IMR-90 (cell line): ENCODE results near the gene CHD6. TPM values are rescaled to one million over a fixed set of nuclear protein-coding genes. Genes with fewer than 3 reads are reported as not detected.

Source experiments
- ATAC-seq: fragments of 200-7000 bp; cut with Tn5 transposase; 2 replicates; pipeline ENCODE4 v1.9.1; 2020; ENCODE audit warnings: low read depth, mild to moderate bottlenecking, moderate library complexity
- BruUV-seq: library from RNA; stranded (reverse); fragments of 400-500 nt; replicated peaks from 2 replicates; lab custom pipeline; 2021; lab: Mats Ljungman, UMichigan
- CTCF ChIA-PET: fragments of 300-600 bp; formaldehyde crosslinking; extraction: SDS; loops from one replicate; lab custom pipeline; 2021; ENCODE audit warnings: antibody characterized with exemption; lab: Yijun Ruan, JAX
- POLR2A ChIA-PET: fragments of 300-600 bp; sonication (Branson Sonifier 250); formaldehyde crosslinking; loops from one replicate; lab custom pipeline; 2022; ENCODE audit warnings: antibody characterized with exemption; ENCODE audit not compliant: unreplicated experiment; lab: Charles Lee
- DNase-seq: peaks from one replicate; pipeline ENCODE4 v3.0.0; 2013
- H2AFZ ChIP-seq: replicated peaks from 2 replicates; pipeline ENCODE3; 2013; ENCODE audit warnings: low read length, mild to moderate bottlenecking; ENCODE audit not compliant: poor library complexity
- H2AK5ac ChIP-seq: 2 replicates; pipeline ENCODE4 v1.6.1; 2013; ENCODE audit warnings: low read depth, low read length, inconsistent platforms
- H2AK9ac ChIP-seq: replicated peaks from 2 replicates; pipeline ENCODE3; 2013; ENCODE audit warnings: mild to moderate bottlenecking, low read depth, low read length, moderate library complexity; ENCODE audit not compliant: poor library complexity
- H2BK120ac ChIP-seq: 2 replicates; pipeline ENCODE4 v1.6.1; 2013; ENCODE audit warnings: low read depth, low read length, inconsistent platforms
- H2BK15ac ChIP-seq: 3 replicates; pipeline ENCODE4 v1.6.1; 2013; ENCODE audit warnings: low read depth, low read length, inconsistent platforms
- H2BK20ac ChIP-seq: 2 replicates; pipeline ENCODE4 v1.6.1; 2013; ENCODE audit warnings: low read depth, mild to moderate bottlenecking, inconsistent platforms, low read length, moderate library complexity
- H2BK5ac ChIP-seq: 2 replicates; pipeline ENCODE4 v1.6.1; 2013; ENCODE audit warnings: mild to moderate bottlenecking, low read depth, low read length, inconsistent platforms; ENCODE audit not compliant: poor library complexity, severe bottlenecking
- H3K14ac ChIP-seq: replicated peaks from 2 replicates; pipeline ENCODE4 v1.6.1; 2013; ENCODE audit warnings: low read depth, low read length, inconsistent platforms
- H3K18ac ChIP-seq: 2 replicates; pipeline ENCODE4 v1.6.1; 2013; ENCODE audit warnings: low read depth, low read length, control low read depth
- H3K23ac ChIP-seq: 2 replicates; pipeline ENCODE4 v1.6.1; 2013; ENCODE audit warnings: low read depth, low read length, inconsistent platforms
- H3K27ac ChIP-seq: 2 replicates; pipeline ENCODE4 v1.5.1; 2013; ENCODE audit warnings: mild to moderate bottlenecking, control low read depth, low read length; ENCODE audit not compliant: insufficient read depth
- H3K27me3 ChIP-seq: 2 replicates; pipeline ENCODE4 v1.6.1; 2013; ENCODE audit warnings: low read length; ENCODE audit not compliant: control insufficient read depth, insufficient read depth
- H3K36me3 ChIP-seq: 2 replicates; pipeline ENCODE4 v1.6.1; 2013; ENCODE audit warnings: low read length, mixed read lengths; ENCODE audit not compliant: control insufficient read depth, insufficient read depth
- H3K4ac ChIP-seq: 2 replicates; pipeline ENCODE4 v1.6.1; 2013; ENCODE audit warnings: low read depth, low read length, inconsistent platforms
- H3K4me1 ChIP-seq: 2 replicates; pipeline ENCODE4 v1.6.1; 2013; ENCODE audit warnings: low read length, mixed read lengths; ENCODE audit not compliant: control insufficient read depth, insufficient read depth
- H3K4me2 ChIP-seq: 2 replicates; pipeline ENCODE4 v1.6.1; 2013; ENCODE audit warnings: low read depth, mild to moderate bottlenecking, control low read depth, low read length, moderate library complexity
- H3K4me3 ChIP-seq: 2 replicates; pipeline ENCODE4 v1.5.1; 2013; ENCODE audit warnings: low read depth, mild to moderate bottlenecking, control low read depth, low read length, moderate library complexity; ENCODE audit not compliant: insufficient read depth
- H3K56ac ChIP-seq: 2 replicates; pipeline ENCODE4 v1.6.1; 2013; ENCODE audit warnings: low read length, inconsistent platforms; ENCODE audit not compliant: insufficient read depth; ENCODE audit errors: extremely low read depth
- H3K79me1 ChIP-seq, 2 experiments: 2 replicates each; pipeline ENCODE4 v1.6.1; 2013; ENCODE audit warnings: low read length in 2 of 2, inconsistent platforms in 1 of 2, low read depth in 1 of 2
- H3K9ac ChIP-seq: 2 replicates; pipeline ENCODE4 v1.6.1; 2013; ENCODE audit warnings: low read depth, low read length, control low read depth
- H3K9me1 ChIP-seq: 2 replicates; pipeline ENCODE4 v1.6.1; 2013; ENCODE audit warnings: low read length, inconsistent platforms; ENCODE audit not compliant: insufficient read depth
- H3K9me3 ChIP-seq: 2 replicates; pipeline ENCODE4 v1.6.1; 2013; ENCODE audit warnings: low read length; ENCODE audit not compliant: control insufficient read depth, insufficient read depth
- H4K20me1 ChIP-seq: 2 replicates; pipeline ENCODE4 v1.6.1; 2013; ENCODE audit warnings: low read length, inconsistent platforms; ENCODE audit not compliant: insufficient read depth
- H4K5ac ChIP-seq: 2 replicates; pipeline ENCODE4 v1.6.1; 2013; ENCODE audit warnings: mild to moderate bottlenecking, low read depth, low read length, control low read depth
- H4K8ac ChIP-seq, 2 experiments: 2 replicates each; pipeline ENCODE4 v1.6.1; 2013; ENCODE audit warnings: low read depth in 2 of 2, low read length in 2 of 2, control low read depth in 1 of 2, inconsistent platforms in 1 of 2
- H4K91ac ChIP-seq: 2 replicates; pipeline ENCODE4 v1.6.1; 2013; ENCODE audit warnings: low read depth, low read length, inconsistent platforms; ENCODE audit not compliant: insufficient read depth
- BHLHE40 ChIP-seq: fragments of 150-350 bp; IDR thresholded peaks from 2 replicates; pipeline ENCODE4 v1.6.1; 2016; ENCODE audit warnings: mild to moderate bottlenecking, low read depth, low read length
- CEBPB ChIP-seq: IDR thresholded peaks from 2 replicates; pipeline ENCODE4 v1.6.1; 2012; ENCODE audit warnings: low read depth, low read length, improper control_type of control experiment
- CHD1 ChIP-seq: IDR thresholded peaks from 2 replicates; pipeline ENCODE4 v1.6.1; 2012; ENCODE audit warnings: low read depth, low read length, improper control_type of control experiment
- FOS ChIP-seq: fragments of 150-350 bp; IDR thresholded peaks from 2 replicates; pipeline ENCODE4 v1.6.1; 2016; ENCODE audit warnings: low read depth, low read length
- MAFK ChIP-seq: IDR thresholded peaks from 2 replicates; pipeline ENCODE4 v1.6.1; 2012; ENCODE audit warnings: low read depth, low read length, improper control_type of control experiment
- MAZ ChIP-seq: IDR thresholded peaks from 2 replicates; pipeline ENCODE4 v1.6.1; 2012; ENCODE audit warnings: low read depth, mild to moderate bottlenecking, low read length, improper control_type of control experiment, moderate library complexity, borderline replicate concordance
- MXI1 ChIP-seq: IDR thresholded peaks from 2 replicates; pipeline ENCODE4 v1.6.1; 2012; ENCODE audit warnings: low read depth, mild to moderate bottlenecking, low read length, moderate library complexity, borderline replicate concordance
- NFE2L2 ChIP-seq: fragments of 150-350 bp; IDR thresholded peaks from 2 replicates; pipeline ENCODE4 v1.6.1; 2016; ENCODE audit warnings: low read depth, mild to moderate bottlenecking, low read length
- POLR2A ChIP-seq: IDR thresholded peaks from 2 replicates; pipeline ENCODE4 v1.6.1; 2012; ENCODE audit warnings: mild to moderate bottlenecking, low read depth, low read length
- RAD21 ChIP-seq: IDR thresholded peaks from 2 replicates; pipeline ENCODE4 v1.6.1; 2012; ENCODE audit warnings: low read length, improper control_type of control experiment
- RCOR1 ChIP-seq: IDR thresholded peaks from 2 replicates; pipeline ENCODE4 v1.6.1; 2012; ENCODE audit warnings: mild to moderate bottlenecking, low read length, improper control_type of control experiment; ENCODE audit not compliant: insufficient replicate concordance
- RFX5 ChIP-seq: IDR thresholded peaks from 2 replicates; pipeline ENCODE4 v1.8.0; 2012; ENCODE audit warnings: low read depth, mild to moderate bottlenecking, low read length, moderate library complexity
- SMC3 ChIP-seq: fragments of 150-350 bp; IDR thresholded peaks from 2 replicates; pipeline ENCODE4 v1.6.1; 2016; ENCODE audit warnings: low read depth, mild to moderate bottlenecking, antibody characterized with exemption, low read length, moderate library complexity
- WGBS, 2 experiments: methylation state at CpG; one replicate each; pipeline versions ENCODE4 v1.1.5 to v1.1.7; 2013; ENCODE audit warnings: missing lambda C conversion rate in 2 of 2; ENCODE audit not compliant: insufficient read length in 1 of 2; ENCODE audit errors: extremely low coverage in 2 of 2; 5-methylcytosine and 5-hydroxymethylcytosine counted together
- dilution Hi-C: fragments of 300-500 bp; cut with HindIII; formaldehyde crosslinking; loops from one replicate; pipeline ENCODE4 v1.14.3; 2018; ENCODE audit warnings: low sequenced_read_pairs; ENCODE audit not compliant: unreplicated experiment
- in situ Hi-C: fragments of 300-500 bp; cut with MboI; formaldehyde crosslinking; loops from 3 replicates; pipeline ENCODE4 v1.14.3; 2019; ENCODE audit warnings: low sequenced_read_pairs, inconsistent platforms, mixed read lengths
- intact Hi-C: fragments of 100-400 bp; cut with micrococcal nuclease; formaldehyde crosslinking; loops from 2 replicates; pipeline ENCODE4 v1.10.0; 2022
- polyA plus RNA-seq, 3 experiments: library from polyadenylated mRNA; depleted of rRNA; stranded (reverse); fragments of >200 nt; gene quantifications; 2 replicates each; pipeline ENCODE4 v1.2.3, GENCODE V29; 2012; ENCODE audit warnings: low replicate concordance in 1 of 3
- total RNA-seq: library from RNA; depleted of rRNA; stranded (reverse); fragments of >200 nt; gene quantifications from 2 replicates; pipeline ENCODE4 v1.2.3, GENCODE V29; 2012
- TF ChIP-seq, protein P1 (sequence below): conservative IDR thresholded peaks from 2 replicates; pipeline ENCODE4 v1.5.1; 2012; ENCODE audit warnings: mild to moderate bottlenecking, low read depth, low read length, improper control_type of control experiment
- TF ChIP-seq, protein P2 (sequence below): fragments of 150-350 bp; IDR thresholded peaks from 2 replicates; pipeline ENCODE4 v1.6.1; 2017; ENCODE audit warnings: mild to moderate bottlenecking, antibody characterized with exemption, low read length, low read depth
- TF ChIP-seq, protein P3 (sequence below): fragments of 150-350 bp; IDR thresholded peaks from 2 replicates; pipeline ENCODE4 v1.6.1; 2016; ENCODE audit warnings: low read depth, mild to moderate bottlenecking, low read length, moderate library complexity, borderline replicate concordance

The CHD6 gene
- total and polyA plus RNA-seq, 2 of the 4 experiments (the other 2 are of a cell fraction): 8.8 to 26.7 TPM

DNA sequence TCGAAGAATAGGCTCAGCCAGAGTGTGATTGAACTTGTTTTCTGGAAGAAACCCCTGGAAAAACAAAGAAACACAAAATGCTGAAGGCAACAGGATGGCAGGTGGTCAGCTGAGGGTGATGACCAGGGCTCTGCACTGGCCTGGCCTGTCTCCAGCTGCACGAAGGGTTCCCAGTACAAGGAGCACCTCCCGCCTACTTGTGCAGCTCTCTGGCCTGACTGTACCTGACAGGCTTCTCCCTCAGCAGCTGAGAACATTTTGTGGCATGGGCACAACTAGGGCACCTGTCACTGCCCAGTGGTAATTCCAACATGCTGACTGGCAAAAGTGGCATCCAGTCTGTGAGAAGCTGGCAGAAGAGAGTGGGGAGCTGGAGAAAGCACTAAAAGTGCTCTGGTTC lies 212.7 kb downstream of the CHD6 start:
- Histone ChIP-seq H3K14ac (no peak overlapping the region), H3K9me1 (peaks cover 3% of the 10 kb centered on the region; the same call in 1 of the 2 replicates), H4K91ac (no peak overlapping the region), H3K18ac (no peak overlapping the region), H2BK120ac (no peak overlapping the region), H2AK5ac (no peak overlapping the region), H3K36me3 (peaks cover 47% of the 10 kb centered on the region), H3K79me1 (no peaks in the 10 kb centered on the region; a peak in 1 of 4 replicates), H4K20me1 (no peaks in the 10 kb centered on the region; the same call in 1 of the 2 replicates), H3K4me3 (no peak overlapping the region), H3K23ac (no peak overlapping the region), H3K9me3 (no peaks in the 10 kb centered on the region), H2BK15ac (no peak overlapping the region), H3K27ac (no peak overlapping the region), H3K9ac (no peak overlapping the region), H3K4me1 (no peaks in the 10 kb centered on the region), H4K5ac (no peak overlapping the region), H3K56ac (no peak overlapping the region), H3K4me2 (no peak overlapping the region), H2BK5ac (no peak overlapping the region), H4K8ac (no peak overlapping the region), H2AFZ (no peak overlapping the region), H2AK9ac (no peak overlapping the region), H3K27me3 (no peaks in the 10 kb centered on the region), H3K4ac (no peak overlapping the region), H2BK20ac (no peak overlapping the region)
- TF ChIP-seq SMC3 (no peak), MAFK (no peak), NFE2L2 (no peak), RFX5 (no peak), CHD1 (no peak), CEBPB (no peak), POLR2A (no peak), MAZ (no peak), MXI1 (no peak), FOS (no peak), RCOR1 (no peak), RAD21 (no peak), BHLHE40 (no peak)
- TF ChIP-seq, protein P1, sequence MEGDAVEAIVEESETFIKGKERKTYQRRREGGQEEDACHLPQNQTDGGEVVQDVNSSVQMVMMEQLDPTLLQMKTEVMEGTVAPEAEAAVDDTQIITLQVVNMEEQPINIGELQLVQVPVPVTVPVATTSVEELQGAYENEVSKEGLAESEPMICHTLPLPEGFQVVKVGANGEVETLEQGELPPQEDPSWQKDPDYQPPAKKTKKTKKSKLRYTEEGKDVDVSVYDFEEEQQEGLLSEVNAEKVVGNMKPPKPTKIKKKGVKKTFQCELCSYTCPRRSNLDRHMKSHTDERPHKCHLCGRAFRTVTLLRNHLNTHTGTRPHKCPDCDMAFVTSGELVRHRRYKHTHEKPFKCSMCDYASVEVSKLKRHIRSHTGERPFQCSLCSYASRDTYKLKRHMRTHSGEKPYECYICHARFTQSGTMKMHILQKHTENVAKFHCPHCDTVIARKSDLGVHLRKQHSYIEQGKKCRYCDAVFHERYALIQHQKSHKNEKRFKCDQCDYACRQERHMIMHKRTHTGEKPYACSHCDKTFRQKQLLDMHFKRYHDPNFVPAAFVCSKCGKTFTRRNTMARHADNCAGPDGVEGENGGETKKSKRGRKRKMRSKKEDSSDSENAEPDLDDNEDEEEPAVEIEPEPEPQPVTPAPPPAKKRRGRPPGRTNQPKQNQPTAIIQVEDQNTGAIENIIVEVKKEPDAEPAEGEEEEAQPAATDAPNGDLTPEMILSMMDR: no peak
- TF ChIP-seq, protein P2, sequence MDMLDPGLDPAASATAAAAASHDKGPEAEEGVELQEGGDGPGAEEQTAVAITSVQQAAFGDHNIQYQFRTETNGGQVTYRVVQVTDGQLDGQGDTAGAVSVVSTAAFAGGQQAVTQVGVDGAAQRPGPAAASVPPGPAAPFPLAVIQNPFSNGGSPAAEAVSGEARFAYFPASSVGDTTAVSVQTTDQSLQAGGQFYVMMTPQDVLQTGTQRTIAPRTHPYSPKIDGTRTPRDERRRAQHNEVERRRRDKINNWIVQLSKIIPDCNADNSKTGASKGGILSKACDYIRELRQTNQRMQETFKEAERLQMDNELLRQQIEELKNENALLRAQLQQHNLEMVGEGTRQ: no peak
- TF ChIP-seq, protein P3, sequence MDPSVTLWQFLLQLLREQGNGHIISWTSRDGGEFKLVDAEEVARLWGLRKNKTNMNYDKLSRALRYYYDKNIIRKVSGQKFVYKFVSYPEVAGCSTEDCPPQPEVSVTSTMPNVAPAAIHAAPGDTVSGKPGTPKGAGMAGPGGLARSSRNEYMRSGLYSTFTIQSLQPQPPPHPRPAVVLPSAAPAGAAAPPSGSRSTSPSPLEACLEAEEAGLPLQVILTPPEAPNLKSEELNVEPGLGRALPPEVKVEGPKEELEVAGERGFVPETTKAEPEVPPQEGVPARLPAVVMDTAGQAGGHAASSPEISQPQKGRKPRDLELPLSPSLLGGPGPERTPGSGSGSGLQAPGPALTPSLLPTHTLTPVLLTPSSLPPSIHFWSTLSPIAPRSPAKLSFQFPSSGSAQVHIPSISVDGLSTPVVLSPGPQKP: no peak
- ATAC-seq (no peak), DNase-seq (no peak)
- dilution Hi-C loops (no loop called here), intact Hi-C loops (no loop called here), in situ Hi-C loops (no loop called here)
- no TSS peak for BruUV-seq
- 100% methylated on average over 1 of the region's 3 CpGs; no CpG with 5 or more reads in 1 of the 2 experiments for WGBS, 2 experiments
- ChIA-PET CTCF (no interaction called here), POLR2A (no interaction called here)
